Retinal pigment epithelial cell (primary cell): ENCODE results near the gene DNAJC1.

Experiments used
- DNase-seq: peaks from one replicate; pipeline ENCODE4 v3.0.0-alpha.2; 2010; ENCODE audit warnings: low read depth
- H3K4me3 ChIP-seq: 2 replicates; pipeline ENCODE4 v1.5.1; 2011; ENCODE audit warnings: mild to moderate bottlenecking, low read length, control low read depth, moderate library complexity
- CTCF ChIP-seq: conservative IDR thresholded peaks from 2 replicates; pipeline ENCODE4 v1.5.1; 2011; ENCODE audit warnings: low read depth, low read length, control low read depth, inconsistent platforms

Gene DNAJC1, protein sequence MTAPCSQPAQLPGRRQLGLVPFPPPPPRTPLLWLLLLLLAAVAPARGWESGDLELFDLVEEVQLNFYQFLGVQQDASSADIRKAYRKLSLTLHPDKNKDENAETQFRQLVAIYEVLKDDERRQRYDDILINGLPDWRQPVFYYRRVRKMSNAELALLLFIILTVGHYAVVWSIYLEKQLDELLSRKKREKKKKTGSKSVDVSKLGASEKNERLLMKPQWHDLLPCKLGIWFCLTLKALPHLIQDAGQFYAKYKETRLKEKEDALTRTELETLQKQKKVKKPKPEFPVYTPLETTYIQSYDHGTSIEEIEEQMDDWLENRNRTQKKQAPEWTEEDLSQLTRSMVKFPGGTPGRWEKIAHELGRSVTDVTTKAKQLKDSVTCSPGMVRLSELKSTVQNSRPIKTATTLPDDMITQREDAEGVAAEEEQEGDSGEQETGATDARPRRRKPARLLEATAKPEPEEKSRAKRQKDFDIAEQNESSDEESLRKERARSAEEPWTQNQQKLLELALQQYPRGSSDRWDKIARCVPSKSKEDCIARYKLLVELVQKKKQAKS

DNA sequence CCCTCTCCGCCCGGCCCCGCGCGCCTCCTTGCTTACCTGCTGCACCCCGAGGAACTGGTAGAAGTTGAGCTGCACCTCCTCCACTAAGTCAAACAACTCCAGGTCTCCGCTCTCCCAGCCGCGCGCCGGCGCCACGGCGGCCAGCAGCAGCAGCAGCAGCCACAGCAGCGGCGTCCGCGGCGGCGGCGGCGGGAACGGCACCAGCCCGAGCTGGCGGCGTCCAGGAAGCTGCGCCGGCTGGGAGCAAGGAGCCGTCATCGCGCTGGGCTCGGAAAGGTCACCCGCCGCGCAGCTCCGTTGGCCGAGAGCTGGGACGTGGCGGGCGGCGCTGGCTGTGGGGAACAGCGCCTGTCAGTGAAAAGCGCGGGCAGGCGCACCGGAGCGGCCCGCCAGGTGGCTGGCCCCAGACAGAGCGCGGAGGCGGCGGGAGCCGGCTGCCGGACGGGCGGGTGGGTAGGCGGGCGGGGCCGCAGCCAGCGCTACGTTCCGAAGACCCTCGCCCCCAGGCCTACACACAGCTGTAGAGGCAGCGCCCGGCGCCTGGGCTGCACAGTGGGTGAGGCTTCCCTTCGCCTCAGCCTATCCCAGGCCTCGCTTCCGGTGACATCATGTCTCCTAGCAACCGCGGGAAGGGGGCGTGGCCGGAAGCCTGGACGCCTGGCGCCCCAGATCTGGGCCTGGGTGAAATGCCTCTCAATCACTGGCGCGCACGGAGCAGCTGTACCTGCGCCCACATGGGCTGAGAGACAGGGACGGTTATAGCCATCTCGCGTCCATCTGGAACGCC lies at the start of gene DNAJC1:
TSS of gene DNAJC1 (minus strand) at position 554 of the 787 bp plus-strand sequence. CDS start at position 258, 296 bp downstream.
- H3K4me3 ChIP-seq = peak within 1 kb of the TSS; percentile 79
- TF ChIP-seq CTCF = no peak
- peak; percentile 74 for DNase-seq

DNA sequence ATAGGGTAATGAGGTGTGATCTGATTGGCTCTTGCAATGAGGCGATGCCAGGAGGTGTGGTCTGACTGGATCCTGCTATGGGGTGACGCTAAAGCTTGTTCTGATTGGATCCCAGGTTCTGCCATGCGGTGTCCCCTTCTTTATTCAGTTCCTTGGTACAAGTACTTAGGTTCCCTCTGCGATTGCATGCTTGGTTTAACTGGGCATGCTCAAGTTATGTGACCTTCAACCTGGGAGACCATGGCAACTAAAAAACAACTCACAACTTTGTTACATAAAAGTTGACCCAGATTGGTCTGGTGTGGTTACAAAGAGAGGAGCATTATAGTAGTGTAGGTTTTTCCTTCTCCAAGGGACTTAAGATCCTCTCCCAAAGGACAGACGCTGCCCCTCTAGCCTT lies 49.5 kb upstream of the DNAJC1 start:
- DNase-seq = no peak
- no peak for TF ChIP-seq CTCF
- no peak overlapping the region for H3K4me3 ChIP-seq

DNA sequence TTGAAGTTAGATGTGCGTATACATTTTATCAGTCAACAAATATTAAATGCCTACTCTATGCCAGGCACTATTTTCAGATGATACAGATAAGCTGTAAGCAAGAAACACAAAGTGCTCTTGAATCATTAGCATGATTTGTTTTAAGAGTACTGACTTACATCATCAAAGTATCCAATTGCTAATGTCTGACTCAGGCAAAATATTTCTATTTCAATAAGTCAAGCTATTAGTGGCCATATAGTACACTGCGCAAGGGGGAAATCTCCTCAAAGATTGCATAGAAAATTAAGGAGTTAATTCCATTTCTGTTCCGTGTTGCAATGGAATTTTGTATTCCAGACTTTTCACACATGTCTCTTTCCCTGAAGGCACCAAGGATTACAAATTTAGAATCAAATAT lies 46.1 kb upstream of the DNAJC1 start:
- TF ChIP-seq CTCF = no peak
- no peak overlapping the region for H3K4me3 ChIP-seq
- DNase-seq = no peak

DNA sequence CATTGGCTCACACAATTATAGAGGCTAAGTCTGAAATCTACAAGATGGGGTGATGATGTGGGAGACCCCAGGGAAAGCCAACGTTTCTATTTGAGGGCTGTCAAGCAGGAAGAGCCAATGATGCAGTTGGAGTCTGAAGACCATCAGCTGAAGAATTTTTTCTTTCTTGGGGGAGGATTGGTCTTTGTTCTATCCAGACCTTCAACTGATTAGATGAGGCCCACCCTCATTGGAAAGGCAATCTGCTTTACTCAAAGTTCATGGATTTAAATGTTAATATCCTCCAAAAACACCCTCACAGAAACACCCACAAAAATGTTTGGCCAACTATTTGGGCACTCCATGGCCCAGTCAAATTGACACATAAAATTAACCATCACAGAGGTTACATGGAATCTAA lies 44.3 kb upstream of the DNAJC1 start:
- TF ChIP-seq CTCF = no peak
- no peak for DNase-seq
- H3K4me3 ChIP-seq = no peak overlapping the region

DNA sequence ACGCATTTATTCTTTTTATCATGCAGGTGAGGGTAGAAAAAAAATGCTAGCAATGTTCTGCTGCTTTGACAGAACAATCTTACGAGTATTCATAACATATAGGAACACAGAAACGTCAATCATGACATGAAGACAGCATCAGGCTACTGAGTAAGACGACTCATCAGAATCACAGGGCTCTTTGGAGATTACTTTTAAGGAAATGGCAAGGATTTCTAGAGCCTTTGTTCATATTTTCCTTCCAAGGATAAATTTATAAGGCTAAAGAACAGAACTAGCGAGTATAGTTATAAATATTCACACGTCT lies 39.8 kb upstream of the DNAJC1 start:
- no peak overlapping the region for H3K4me3 ChIP-seq
- no peak for TF ChIP-seq CTCF
- no peak for DNase-seq

GRCh38 chr10:22042557-22043326 lies 39.2 kb upstream of the DNAJC1 start:
- H3K4me3 ChIP-seq = no peak overlapping the region
- no peak for TF ChIP-seq CTCF
- no peak for DNase-seq
